Stomach (tissue), 9 donors: ENCODE data around the gene BTN2A1. TPM values are rescaled to one million over a fixed set of nuclear protein-coding genes. Genes with fewer than 3 reads are reported as not detected.

Experiments
- DNase-seq, 2 donors: peaks; one replicate each; pipeline versions ENCODE4 v3.0.0 to v3.0.0-alpha.2; 2013 to 2019
- H3K27ac ChIP-seq, 5 donors: fragments of 200-600 bp in 4 of 5; sonication (generic) in 4 of 5; one replicate each; pipeline ENCODE4 v1.5.1; 2013 to 2019; ENCODE audit warnings: mild to moderate bottlenecking in 1 of 5, moderate library complexity in 1 of 5
- H3K27me3 ChIP-seq, 3 donors: fragments of 200-600 bp; sonication (generic); one replicate each; pipeline ENCODE4 v1.5.1; 2017 to 2019; ENCODE audit warnings: mixed run types in 1 of 3
- H3K36me3 ChIP-seq, 4 donors: fragments of 200-600 bp; sonication (generic); 1 replicate in 3 of 4; 2 replicates in 1 of 4; pipeline ENCODE4 v1.5.1; 2016 to 2019
- H3K4me1 ChIP-seq, 4 donors: fragments of 200-600 bp; sonication (generic); one replicate each; pipeline ENCODE4 v1.5.1; 2016 to 2019
- H3K4me3 ChIP-seq, 4 donors: fragments of 200-600 bp; sonication (generic) in 3 of 4; one replicate each; pipeline ENCODE4 v1.5.1; 2016 to 2019; ENCODE audit warnings: mild to moderate bottlenecking in 1 of 4
- H3K9me3 ChIP-seq, 4 donors: fragments of 200-600 bp; sonication (generic); one replicate each; pipeline ENCODE4 v1.5.1; 2016 to 2019
- CTCF ChIP-seq, 7 experiments: fragments of 450-650 bp in 4 of 7; fragments of 200-600 bp in 3 of 7; sonication (generic) in 3 of 7; IDR thresholded peaks; one replicate each; pipeline ENCODE4 v1.5.1; 2016 to 2019; ENCODE audit warnings: antibody characterized with exemption in 7 of 7, control low read depth in 2 of 7, mild to moderate bottlenecking in 1 of 7
- EP300 ChIP-seq: sonication (generic); formaldehyde crosslinking; IDR thresholded peaks from one replicate; pipeline ENCODE4 v1.6.1; 2017; ENCODE audit warnings: antibody characterized with exemption
- POLR2A ChIP-seq, 4 donors: fragments of 450-650 bp; IDR thresholded peaks; one replicate each; pipeline ENCODE4 v1.6.1; 2016; ENCODE audit warnings: antibody characterized with exemption in 4 of 4, control low read depth in 2 of 4, mild to moderate bottlenecking in 1 of 4, moderate library complexity in 1 of 4
- POLR2AphosphoS5 ChIP-seq, 3 donors: sonication (generic); formaldehyde crosslinking; IDR thresholded peaks; one replicate each; pipeline ENCODE4 v1.6.1; 2016; ENCODE audit warnings: antibody characterized with exemption in 3 of 3
- WGBS, 5 donors: extraction: QIAGEN DNeasy Blood & Tissue Kit in 3 of 5; methylation state at CpG; one replicate each; pipeline versions ENCODE4 v1.1.5 to v1.1.7; 2013 to 2018; 5-methylcytosine and 5-hydroxymethylcytosine counted together
- intact Hi-C: fragments of 100-400 bp; cut with DNase I; formaldehyde crosslinking; loops from one replicate; pipeline ENCODE4 v1.15.1; 2023; ENCODE audit warnings: low total_unique reads
- polyA plus RNA-seq, 3 donors: library from polyadenylated mRNA; stranded (reverse); fragments of 200-250 nt; gene quantifications; one replicate each; pipeline ENCODE4 v1.2.3, GENCODE V29; 2013
- total RNA-seq, 5 donors: library from RNA; depleted of rRNA; stranded (reverse); fragments of >200 nt; gene quantifications; one replicate each; pipeline versions ENCODE4 v1.1.0 to v1.2.3, GENCODE V29; 2014 to 2016
- donor health status: healthy with polysubstance abuse.
- donor health status: Bipolar disorder and iron deficiency.
- donor health status: healthy.

Gene BTN2A1
- total and polyA plus RNA-seq, 8 donors, result 2.9 to 16.9 (median 10.7) TPM

- no peaks in the 10 kb centered on the region for H3K9me3 ChIP-seq
- intact Hi-C loops, result no loop called here
- H3K4me1 ChIP-seq, result peaks cover 22 to 46% (median 27%) of the 10 kb centered on the region in 4 donors
- H3K36me3 ChIP-seq, result peaks cover 75 to 92% (median 84%) of the 10 kb centered on the region in 4 donors
- H3K4me3 ChIP-seq, result no peak overlapping the region
- TF ChIP-seq EP300 (no peak), POLR2A (IDR thresholded peaks at IDR 0.05) (no peak), CTCF (IDR thresholded peaks at IDR 0.05) (no peak), POLR2AphosphoS5 (IDR thresholded peaks at IDR 0.05) (no peak)
- DNase-seq, result no peak
- 92 to 99% (median 96%) methylated on average over 7 of the region's 7 CpGs for WGBS, 5 donors
- H3K27ac ChIP-seq, result no peak overlapping the region
- H3K27me3 ChIP-seq, result no peaks in the 10 kb centered on the region
Observed at GRCh38 chr6:26464416-26465131, 6.8 kb downstream of the BTN2A1 start.

- no peak for TF ChIP-seq POLR2AphosphoS5 (IDR thresholded peaks at IDR 0.05)
- TF ChIP-seq POLR2A (IDR thresholded peaks at IDR 0.05), result no peak
- TF ChIP-seq EP300, result no peak
- TF ChIP-seq CTCF (IDR thresholded peaks at IDR 0.05), result no peak
- no peak overlapping the region for H3K4me3 ChIP-seq
- H3K27ac ChIP-seq, result no peak overlapping the region
- H3K9me3 ChIP-seq, result no peaks in the 10 kb centered on the region
- DNase-seq, result no peak
- WGBS, 5 donors, result 92 to 96% (median 94%) methylated on average over 3 of the region's 3 CpGs
- peaks cover 67 to 89% (median 81%) of the 10 kb centered on the region in 4 donors for H3K36me3 ChIP-seq
- no peaks in the 10 kb centered on the region for H3K27me3 ChIP-seq
- intact Hi-C loops, result no loop called here
- H3K4me1 ChIP-seq, result peaks cover 10 to 34% (median 15%) of the 10 kb centered on the region in 4 donors
Observed at GRCh38 chr6:26465776-26466175, 8.0 kb downstream of the BTN2A1 start.

- Histone ChIP-seq H3K27me3 (no peaks in the 10 kb centered on the region), H3K4me1 (peaks cover 0 to 11% (median 4%) of the 10 kb centered on the region in 4 donors), H3K4me3 (no peak overlapping the region), H3K36me3 (peaks cover 50 to 66% (median 60%) of the 10 kb centered on the region in 4 donors), H3K9me3 (no peaks in the 10 kb centered on the region), H3K27ac (no peak overlapping the region)
- TF ChIP-seq EP300 (no peak), POLR2A (IDR thresholded peaks at IDR 0.05) (no peak), CTCF (IDR thresholded peaks at IDR 0.05) (no peak), POLR2AphosphoS5 (IDR thresholded peaks at IDR 0.05) (no peak)
- 83 to 100% (median 93%) methylated on average over 2 of the region's 2 CpGs for WGBS, 5 donors
- DNase-seq, result no peak
- intact Hi-C loops, result no loop called here
Observed at GRCh38 chr6:26468829-26469228, 11.1 kb downstream of the BTN2A1 start.

GRCh38 chr6:26470643-26471042 is 12.9 kb downstream of the BTN2A1 start:
- no peak for DNase-seq
- H3K4me3 ChIP-seq, result no peak overlapping the region
- H3K4me1 ChIP-seq, result peaks cover 6 to 21% (median 15%) of the 10 kb centered on the region in 4 donors
- H3K27ac ChIP-seq, result no peak overlapping the region
- TF ChIP-seq POLR2AphosphoS5 (IDR thresholded peaks at IDR 0.05), result no peak
- TF ChIP-seq POLR2A (IDR thresholded peaks at IDR 0.05), result no peak
- no peak for TF ChIP-seq EP300
- TF ChIP-seq CTCF (IDR thresholded peaks at IDR 0.05), result no peak
- intact Hi-C loops, result no loop called here
- H3K9me3 ChIP-seq, result no peaks in the 10 kb centered on the region
- no peaks in the 10 kb centered on the region for H3K27me3 ChIP-seq
- WGBS, 5 donors, result 78 to 88% (median 86%) methylated on average over 4 of the region's 4 CpGs
- peaks cover 32 to 48% (median 42%) of the 10 kb centered on the region in 4 donors for H3K36me3 ChIP-seq
